GM21447 (cell line): Measurements from ENCODE around the gene DNAJA2.
A peak's percentile ranks its signal among the peaks of the same experiment; 100 is the strongest.

Experiments
- ATAC-seq: cut with Tn5 transposase; IDR thresholded peaks from one replicate; pipeline ENCODE4 v1.9.1; 2021; ENCODE audit not compliant: unreplicated experiment

DNAJA2 gene

GRCh38 chr16:46929378-46930332 is 43.8 kb downstream of the DNAJA2 start:
- ATAC-seq: peak; percentile 78

- no peak for ATAC-seq
Measured at GRCh38 chr16:46928811-46929210, 44.7 kb downstream of the DNAJA2 start.

DNA sequence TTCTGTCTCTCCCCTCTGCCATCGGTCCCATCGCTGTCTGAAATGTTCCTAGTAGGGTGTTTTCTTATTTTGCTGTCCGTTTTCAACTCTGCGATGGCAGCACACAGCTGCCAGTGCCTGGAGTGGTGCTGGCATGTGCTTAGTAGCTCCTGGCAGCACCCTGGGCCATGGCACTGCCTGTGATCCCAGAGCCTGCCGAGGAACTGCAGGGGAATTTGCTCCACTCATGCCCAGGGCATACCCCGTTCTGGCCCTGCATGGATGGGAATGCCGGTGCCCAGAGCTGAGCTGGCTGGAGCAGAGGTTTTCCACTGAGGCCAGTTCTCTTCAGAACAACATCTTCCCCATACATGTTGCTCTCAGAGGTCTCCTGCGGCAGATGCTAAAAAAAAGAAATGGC is 46.2 kb downstream of the DNAJA2 start:
- ATAC-seq: no peak

- no peak for ATAC-seq
Measured at GRCh38 chr16:46926470-46927225, 46.8 kb downstream of the DNAJA2 start.

DNA sequence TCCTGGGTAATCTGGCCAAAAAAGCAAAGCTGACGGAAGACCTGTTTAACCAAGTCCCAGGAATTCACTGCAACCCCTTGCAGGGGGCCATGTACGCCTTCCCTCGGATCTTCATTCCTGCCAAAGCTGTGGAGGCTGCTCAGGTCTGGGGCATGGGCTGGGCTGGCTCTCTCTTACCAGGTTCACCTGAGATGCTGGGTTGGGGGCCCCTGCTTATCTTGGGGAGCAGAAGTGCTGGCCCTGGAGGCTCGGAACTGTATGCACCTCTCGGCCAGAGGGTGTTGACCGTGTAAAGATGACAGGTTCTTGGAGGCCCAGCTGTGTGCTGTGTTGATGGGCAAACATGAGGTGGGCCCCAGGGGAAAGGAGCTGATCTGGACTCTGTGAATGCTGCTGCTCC is 49.1 kb downstream of the DNAJA2 start:
- ATAC-seq: no peak

DNA sequence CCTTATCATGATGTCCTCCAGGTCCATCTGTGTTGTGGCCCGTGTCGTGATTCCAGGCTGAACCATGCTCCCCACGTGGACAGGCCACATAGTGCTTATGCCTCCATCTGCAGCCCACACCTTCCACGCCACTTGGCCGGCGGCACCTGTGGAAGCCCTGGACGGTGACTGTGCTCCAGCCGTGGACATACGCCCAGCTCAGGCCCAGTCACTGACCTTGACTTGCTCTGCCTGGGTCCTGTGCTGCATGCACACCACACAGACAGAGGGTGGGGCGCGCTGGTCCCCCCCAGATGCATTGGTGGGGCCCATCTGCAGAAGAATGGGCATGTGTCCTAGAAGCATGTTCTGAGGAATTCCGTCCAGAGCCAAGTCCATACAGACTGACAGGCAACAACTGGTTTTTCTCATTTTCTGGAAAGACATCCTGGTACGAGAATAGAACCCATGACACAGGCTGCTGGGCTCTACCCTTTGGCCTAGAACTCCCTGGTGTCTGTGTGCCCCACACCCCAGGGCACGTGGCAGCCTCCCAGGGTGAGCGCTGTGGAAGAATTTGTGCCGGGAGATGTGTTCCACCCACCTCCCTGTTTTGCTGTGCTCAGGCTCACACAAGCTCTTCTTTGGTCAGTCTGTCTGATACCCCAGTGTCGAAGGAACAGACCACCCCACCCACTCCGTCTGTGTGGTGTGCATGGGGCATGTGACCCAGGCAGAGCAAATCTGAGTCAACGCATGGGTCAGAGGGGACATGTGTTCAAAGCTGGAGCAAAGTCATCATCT is 49.8 kb downstream of the DNAJA2 start:
- ATAC-seq: no peak

DNA sequence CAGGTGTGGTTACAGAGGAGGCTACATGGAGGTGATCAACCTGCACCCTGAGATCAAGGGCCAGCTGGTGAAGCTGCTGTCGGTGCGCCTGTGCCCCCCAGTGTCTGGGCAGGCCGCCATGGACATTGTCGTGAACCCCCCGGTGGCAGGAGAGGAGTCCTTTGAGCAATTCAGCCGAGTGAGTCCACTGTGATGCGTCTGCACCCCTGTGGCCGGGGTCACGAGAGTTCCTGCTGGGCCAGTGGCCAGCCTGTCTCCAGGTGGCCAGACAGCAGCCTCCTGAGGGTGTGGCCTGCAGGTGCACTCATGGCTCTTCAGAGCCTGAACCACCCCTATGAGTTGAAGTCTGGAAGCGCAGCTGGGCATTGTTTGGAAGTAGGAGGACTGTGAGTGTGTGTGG is 51.2 kb downstream of the DNAJA2 start:
- ATAC-seq: no peak

DNA sequence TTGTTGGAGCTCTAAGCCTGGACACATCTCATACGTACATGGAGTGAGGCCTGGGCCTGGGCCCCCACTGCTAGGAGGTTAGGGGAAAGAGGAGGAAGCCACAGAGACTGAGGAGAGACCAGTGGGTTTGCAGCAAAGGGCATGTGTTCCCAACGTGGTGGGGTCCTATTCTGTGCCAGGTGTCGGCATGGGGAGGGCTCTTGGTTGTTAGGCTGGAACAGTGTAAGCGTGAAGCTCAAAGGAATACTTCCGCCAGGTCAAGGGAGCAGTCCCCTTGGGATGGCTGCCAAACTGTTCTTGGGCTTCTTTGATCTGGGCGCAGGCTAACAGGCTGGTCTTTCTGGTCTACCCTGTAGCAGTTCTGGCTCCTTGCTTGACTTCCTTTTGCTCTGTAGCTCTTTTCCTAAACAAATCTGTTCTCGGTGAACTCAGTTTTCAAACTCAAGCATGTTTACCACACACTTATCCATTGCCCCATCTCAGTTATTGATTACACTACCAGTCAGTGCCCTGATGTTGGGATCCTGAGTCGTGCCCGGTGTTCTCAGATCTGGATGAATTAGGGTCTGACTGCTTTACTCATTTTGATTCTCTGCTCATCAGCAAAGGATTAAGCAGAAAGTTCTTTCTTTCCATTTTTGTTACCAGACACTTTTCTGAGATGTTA is 52.9 kb downstream of the DNAJA2 start:
- no peak for ATAC-seq

DNA sequence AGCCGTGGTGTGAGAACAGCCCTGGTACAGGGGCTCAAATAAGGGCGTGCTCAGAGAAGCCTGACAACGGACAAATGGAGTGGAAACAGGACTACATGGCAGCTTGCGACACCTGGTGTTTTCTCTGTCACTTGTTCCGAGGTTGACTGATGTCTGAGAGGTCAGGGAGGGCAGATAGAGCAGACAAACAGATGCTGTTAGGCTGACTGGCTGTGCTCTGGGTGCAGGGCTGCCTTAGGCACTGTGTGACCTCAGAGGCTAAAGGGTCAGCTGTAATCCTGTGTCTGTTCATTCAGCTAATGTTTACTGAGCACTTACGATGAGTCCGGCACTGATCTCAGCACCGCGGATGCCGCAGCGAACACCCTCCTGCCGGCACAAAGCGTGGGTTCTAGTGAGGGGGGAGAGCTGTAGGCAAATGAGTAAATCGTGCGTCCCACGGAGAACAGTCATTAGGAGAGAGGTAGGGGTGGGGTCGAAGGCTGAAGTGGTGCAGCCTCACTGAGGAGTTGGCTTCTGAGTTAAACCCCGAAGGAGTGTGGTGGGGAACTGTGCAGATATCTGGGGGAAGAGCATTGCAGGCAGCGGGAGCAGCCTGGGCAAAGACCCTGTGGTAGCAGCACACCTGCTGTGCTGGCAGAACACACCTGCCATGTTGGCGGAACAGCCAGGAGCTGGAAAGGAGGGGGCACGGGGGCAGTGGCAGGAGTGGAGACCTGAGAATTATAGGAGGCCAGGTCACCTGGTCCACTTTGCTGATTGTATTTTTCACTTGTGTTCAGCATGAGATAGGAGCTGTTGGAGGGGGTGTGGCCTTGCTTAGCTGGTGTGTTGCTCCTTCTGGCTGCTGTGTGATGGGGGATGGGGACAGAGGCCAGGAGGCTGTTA is 54.3 kb downstream of the DNAJA2 start:
- ATAC-seq: peak; percentile 91

- no peak for ATAC-seq
Measured at GRCh38 chr16:46918400-46918799, 55.1 kb downstream of the DNAJA2 start.

GRCh38 chr16:46916980-46917379 is 56.5 kb downstream of the DNAJA2 start:
- no peak for ATAC-seq

GRCh38 chr16:46915483-46916025 is 57.9 kb downstream of the DNAJA2 start:
- no peak for ATAC-seq

GRCh38 chr16:46914556-46915201 is 58.8 kb downstream of the DNAJA2 start:
- ATAC-seq: no peak

GRCh38 chr16:46911650-46912049 is 61.8 kb downstream of the DNAJA2 start:
- ATAC-seq: no peak

DNA sequence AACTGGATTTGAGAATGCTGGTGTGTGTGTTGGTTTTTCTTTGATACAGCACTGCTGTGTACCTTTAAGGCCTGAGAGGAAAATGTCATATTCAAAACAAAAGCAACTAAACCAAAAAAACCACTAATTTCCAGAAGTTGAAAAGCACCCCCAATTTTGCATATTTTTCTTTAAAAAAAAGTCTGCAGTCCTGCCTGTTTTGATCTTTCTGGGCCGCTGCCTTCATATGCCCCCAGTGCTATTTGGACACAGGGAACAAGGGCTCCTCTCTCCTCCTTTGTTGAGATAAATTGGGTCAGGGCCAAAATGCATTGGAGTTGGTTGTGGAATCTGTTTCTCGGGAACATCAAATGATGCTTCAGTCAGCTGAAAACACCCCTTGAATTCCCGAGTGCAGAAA is 62.4 kb downstream of the DNAJA2 start:
- ATAC-seq: peak; percentile 67

- ATAC-seq: no peak
Measured at GRCh38 chr16:46908540-46909372, 64.7 kb downstream of the DNAJA2 start.

DNA sequence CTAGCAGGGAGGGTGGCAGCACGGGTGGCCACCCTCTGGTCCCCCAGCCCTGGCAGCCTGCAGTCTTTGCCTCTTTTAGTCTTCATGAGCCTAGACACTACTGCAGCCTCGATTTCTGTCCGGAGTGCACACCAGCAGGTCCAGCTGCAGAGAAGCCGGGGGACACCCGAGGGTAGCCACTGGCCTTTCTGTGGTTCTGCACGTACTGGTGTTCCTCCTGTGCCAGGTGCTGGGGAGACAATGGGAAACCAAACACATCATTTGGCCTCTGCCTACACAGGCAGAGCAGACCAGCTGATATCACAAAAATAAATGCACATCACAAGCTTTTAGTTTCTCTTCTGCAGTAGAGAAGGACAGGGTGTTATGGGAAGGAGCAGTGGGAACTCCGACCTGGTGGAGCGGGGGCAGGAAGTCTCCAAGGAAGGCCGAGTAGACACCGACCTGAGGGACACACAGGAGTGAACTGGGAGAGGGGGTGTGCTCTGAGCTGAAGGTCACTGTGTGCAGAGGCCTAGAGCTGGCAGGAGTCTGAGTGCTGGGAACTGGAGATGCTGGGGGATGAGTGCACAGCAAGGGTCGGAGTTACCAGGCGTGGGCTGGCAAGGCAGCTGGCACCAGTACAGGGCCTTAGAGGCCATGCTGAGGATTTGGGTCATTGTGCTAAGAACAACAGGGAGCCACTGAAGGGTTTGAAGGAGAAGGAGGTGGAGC is 66.3 kb downstream of the DNAJA2 start:
- ATAC-seq: no peak
